Muscle of back (tissue), 11 donors: ENCODE data around the gene TCEA3. TPM values are rescaled to one million over a fixed set of nuclear protein-coding genes. Genes with fewer than 3 reads are reported as not detected.

ENCODE experiments used
- DNase-seq, 3 donors: peaks; one replicate each; pipeline versions ENCODE4 v3.0.0 to v3.0.0-alpha.2; 2013
- polyA plus RNA-seq, 10 donors: library from polyadenylated mRNA; unstranded; fragments of 120-200 nt; gene quantifications; one replicate each; pipeline ENCODE4 v1.2.1, GENCODE V29; 2013; ENCODE audit not compliant: insufficient read length in 10 of 10

The TCEA3 gene
- polyA plus RNA-seq, 10 donors: 164 to 377 (median 286) TPM

- peak in 2 of 3 donors; percentile 42 to 79 for DNase-seq
These were observed 1.6 kb downstream of the TCEA3 start for GRCh38 chr1:23422941-23423340.

- DNase-seq: peak; percentile 82 to 94 (median 87)
These were observed 2.2 kb downstream of the TCEA3 start for GRCh38 chr1:23422241-23422877.

GRCh38 chr1:23421753-23422240, 2.8 kb downstream of the TCEA3 start:
- peak; percentile 71 to 91 (median 73) for DNase-seq

- peak in 1 of 3 donors; percentile 18 for DNase-seq
These were observed 3.2 kb downstream of the TCEA3 start for GRCh38 chr1:23421343-23421742.

- no peak for DNase-seq
These were observed 3.8 kb downstream of the TCEA3 start for GRCh38 chr1:23420778-23421177.

GRCh38 chr1:23419180-23419579, 5.4 kb downstream of the TCEA3 start:
- DNase-seq: no peak

- DNase-seq: peak; percentile 52 to 63 (median 55)
These were observed 7.0 kb downstream of the TCEA3 start for GRCh38 chr1:23417570-23417969.

GRCh38 chr1:23416964-23417363, 7.6 kb downstream of the TCEA3 start:
- DNase-seq: no peak

- DNase-seq: peak in 1 of 3 donors; percentile 57
These were observed 15.7 kb downstream of the TCEA3 start for GRCh38 chr1:23408797-23409290.

- no peak for DNase-seq
These were observed 17.4 kb downstream of the TCEA3 start for GRCh38 chr1:23407016-23407630.

GRCh38 chr1:23405946-23406345, 18.6 kb downstream of the TCEA3 start:
- no peak for DNase-seq

- DNase-seq: peak; percentile 75 to 89 (median 84)
These were observed 20.6 kb downstream of the TCEA3 start for GRCh38 chr1:23403735-23404486.

- no peak for DNase-seq
These were observed 21.2 kb downstream of the TCEA3 start for GRCh38 chr1:23403355-23403734.

- no peak for DNase-seq
These were observed 21.6 kb downstream of the TCEA3 start for GRCh38 chr1:23403038-23403336.

GRCh38 chr1:23402286-23403037, 22.1 kb downstream of the TCEA3 start:
- no peak for DNase-seq

GRCh38 chr1:23401313-23401712, 23.2 kb downstream of the TCEA3 start:
- no peak for DNase-seq

GRCh38 chr1:23400324-23401114, 24.0 kb downstream of the TCEA3 start:
- DNase-seq: no peak

- DNase-seq: no peak
These were observed 25.3 kb downstream of the TCEA3 start for GRCh38 chr1:23399229-23399628.

- DNase-seq: no peak
These were observed 26.6 kb downstream of the TCEA3 start for GRCh38 chr1:23397908-23398307.

- DNase-seq: no peak
These were observed 28.2 kb downstream of the TCEA3 start for GRCh38 chr1:23396380-23396779.

GRCh38 chr1:23395849-23396248, 28.7 kb downstream of the TCEA3 start:
- DNase-seq: no peak
